Right renal cortex interstitium (tissue), 3 donors: ENCODE data around the gene SCYGR8. TPM values are rescaled to one million over a fixed set of nuclear protein-coding genes. Genes with fewer than 3 reads are reported as not detected.

Experiments used
- DNase-seq, 3 donors: peaks; one replicate each; pipeline ENCODE4 v3.0.0-alpha.2; 2013; ENCODE audit warnings: low read depth in 3 of 3, low spot score in 2 of 3
- polyA plus RNA-seq, 3 donors: library from polyadenylated mRNA; unstranded; fragments of 120-200 nt; gene quantifications; one replicate each; pipeline ENCODE4 v1.2.1, GENCODE V29; 2013; ENCODE audit not compliant: insufficient read length in 3 of 3

The SCYGR8 gene
- polyA plus RNA-seq, 3 donors: not detected

- DNase-seq: no peak
Measured at GRCh38 chr2:227759411-227760118, 13.9 kb downstream of the SCYGR8 start.

- peak; percentile 48 to 68 (median 60) for DNase-seq
Measured at GRCh38 chr2:227761740-227762476, 16.2 kb downstream of the SCYGR8 start.

- no peak for DNase-seq
Measured at GRCh38 chr2:227765788-227766372, 20.2 kb downstream of the SCYGR8 start.

GRCh38 chr2:227766373-227766883, 20.7 kb downstream of the SCYGR8 start:
- DNase-seq: peak; percentile 50 to 72 (median 60)

- DNase-seq: no peak
Measured at GRCh38 chr2:227767830-227768229, 22.1 kb downstream of the SCYGR8 start.

- DNase-seq: no peak
Measured at GRCh38 chr2:227772197-227772661, 26.5 kb downstream of the SCYGR8 start.

- no peak for DNase-seq
Measured at GRCh38 chr2:227772932-227773331, 27.2 kb downstream of the SCYGR8 start.

GRCh38 chr2:227774011-227774624, 28.4 kb downstream of the SCYGR8 start:
- no peak for DNase-seq

- no peak for DNase-seq
Measured at GRCh38 chr2:227774895-227775842, 29.5 kb downstream of the SCYGR8 start.

- no peak for DNase-seq
Measured at GRCh38 chr2:227780981-227781615, 35.4 kb downstream of the SCYGR8 start.

- DNase-seq: no peak
Measured at GRCh38 chr2:227781841-227782240, 36.1 kb downstream of the SCYGR8 start.

GRCh38 chr2:227782804-227783203, 37.1 kb downstream of the SCYGR8 start:
- DNase-seq: no peak

- no peak for DNase-seq
Measured at GRCh38 chr2:227783404-227784138, 37.9 kb downstream of the SCYGR8 start.

GRCh38 chr2:227785293-227785692, 39.6 kb downstream of the SCYGR8 start:
- no peak for DNase-seq

GRCh38 chr2:227788561-227789018, 42.9 kb downstream of the SCYGR8 start:
- no peak for DNase-seq

- DNase-seq: no peak
Measured at GRCh38 chr2:227789803-227790202, 44.1 kb downstream of the SCYGR8 start.

GRCh38 chr2:227793148-227793712, 47.5 kb downstream of the SCYGR8 start:
- no peak for DNase-seq
